HG03439 (cell line): ENCODE results near the gene PCDHGB3.
A peak's percentile ranks its signal among the peaks of the same experiment; 100 is the strongest.
"Not testable (repeated sequence)": the region's sequence is repeated elsewhere in the genome, so short reads cannot be mapped to it uniquely, and the experiment has no call there.

Source experiments
- ATAC-seq: cut with Tn5 transposase; IDR thresholded peaks from one replicate; pipeline ENCODE4 v1.9.1; 2021; ENCODE audit warnings: mild to moderate bottlenecking, moderate library complexity; ENCODE audit not compliant: unreplicated experiment

Gene PCDHGB3

GRCh38 chr5:141417494-141418172, 47.6 kb downstream of the PCDHGB3 start, which contains the start of gene PCDHGB7:
PCDHGB7 (plus strand) TSS chr5:141417677; CDS start chr5:141417860, 183 bp downstream.
- not testable (repeated sequence) for ATAC-seq

DNA sequence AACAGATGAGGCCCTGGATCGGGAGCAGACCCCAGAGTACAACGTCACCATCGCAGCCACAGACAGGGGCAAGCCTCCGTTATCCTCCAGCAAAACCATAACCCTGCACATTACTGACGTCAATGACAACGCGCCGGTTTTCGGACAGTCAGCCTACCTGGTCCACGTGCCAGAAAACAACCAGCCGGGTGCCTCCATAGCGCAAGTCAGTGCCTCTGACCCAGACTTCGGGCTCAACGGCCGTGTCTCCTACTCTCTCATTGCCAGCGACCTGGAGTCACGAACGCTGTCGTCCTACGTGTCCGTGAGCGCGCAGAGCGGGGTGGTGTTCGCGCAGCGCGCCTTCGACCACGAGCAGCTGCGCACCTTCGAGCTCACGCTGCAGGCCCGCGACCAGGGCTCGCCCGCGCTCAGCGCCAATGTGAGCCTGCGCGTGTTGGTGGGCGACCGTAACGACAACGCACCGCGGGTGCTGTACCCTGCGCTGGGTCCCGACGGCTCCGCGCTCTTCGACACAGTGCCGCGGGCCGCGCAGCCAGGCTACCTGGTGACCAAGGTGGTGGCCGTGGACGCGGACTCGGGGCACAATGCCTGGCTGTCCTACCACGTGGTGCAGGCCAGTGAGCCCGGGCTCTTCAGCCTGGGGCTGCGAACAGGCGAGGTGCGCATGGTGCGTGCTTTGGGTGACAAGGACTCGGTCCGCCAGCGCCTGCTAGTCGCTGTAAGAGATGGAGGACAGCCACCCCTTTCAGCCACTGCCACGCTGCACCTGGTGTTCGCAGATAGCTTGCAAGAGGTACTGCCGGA, 49.2 kb downstream of the PCDHGB3 start:
- no peak for ATAC-seq

GRCh38 chr5:141420855-141421488, 50.9 kb downstream of the PCDHGB3 start, which contains the start of gene PCDHGA11:
PCDHGA11 (plus strand) TSS chr5:141421051; CDS start chr5:141421228, 177 bp downstream.
- ATAC-seq = peak; percentile 60

GRCh38 chr5:141421489-141421855, 51.4 kb downstream of the PCDHGB3 start:
- ATAC-seq = no peak
